CD4-positive, alpha-beta T cell treated with Interleukin-6 for 4 hours (primary cell): Measurements from ENCODE around the gene RBSN.
"Not testable (repeated sequence)": the region's sequence is repeated elsewhere in the genome, so short reads cannot be mapped to it uniquely, and the experiment has no call there.

Source experiments
- DNase-seq: peaks from one replicate; pipeline ENCODE4 v3.0.0-alpha.2; 2020; ENCODE audit warnings: mixed read lengths

Gene RBSN

DNA sequence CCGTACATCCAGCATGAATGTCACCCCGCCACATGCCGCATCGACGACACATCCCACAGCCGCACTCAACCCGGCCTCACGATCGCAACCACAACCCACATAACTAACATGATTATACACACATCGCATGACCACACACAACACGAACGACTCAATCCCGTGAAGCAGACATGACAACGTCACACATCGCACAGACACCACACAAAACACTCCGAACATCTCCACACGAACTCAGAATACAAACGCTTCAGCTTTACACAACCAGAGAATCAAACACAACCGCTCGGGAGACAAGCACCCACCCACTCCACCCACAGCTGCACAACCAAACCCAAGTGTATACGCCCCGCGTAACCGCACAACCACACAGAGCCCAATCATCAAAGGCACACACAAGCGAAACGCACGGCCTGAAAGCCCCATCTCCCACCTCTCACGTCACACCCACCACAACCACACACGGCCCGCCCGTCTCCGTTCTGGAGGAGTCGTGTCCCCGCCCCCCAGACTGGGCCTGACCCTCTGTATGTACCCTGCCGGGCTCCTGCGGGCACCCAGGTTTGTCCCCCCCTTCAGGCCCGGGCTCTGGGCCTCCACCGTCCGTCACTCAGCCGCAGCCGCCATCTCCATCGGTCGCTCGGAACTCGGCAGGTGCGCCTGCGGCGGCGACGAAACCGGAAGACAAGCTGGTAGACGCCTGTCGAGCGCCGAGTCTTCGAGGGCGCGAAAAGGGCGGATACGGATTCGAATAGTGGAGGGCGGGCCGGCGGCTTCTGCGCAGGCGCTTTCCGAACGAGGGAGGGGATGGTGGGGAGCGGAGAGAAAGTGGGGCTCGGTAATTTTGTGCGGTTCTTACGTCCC lies at the start of gene RBSN:
RBSN (minus strand) TSS at position 646 of the 861 bp plus-strand sequence. CDS start 3,028 bp downstream, outside the sequence.
- DNase-seq, result peak; percentile 95

DNA sequence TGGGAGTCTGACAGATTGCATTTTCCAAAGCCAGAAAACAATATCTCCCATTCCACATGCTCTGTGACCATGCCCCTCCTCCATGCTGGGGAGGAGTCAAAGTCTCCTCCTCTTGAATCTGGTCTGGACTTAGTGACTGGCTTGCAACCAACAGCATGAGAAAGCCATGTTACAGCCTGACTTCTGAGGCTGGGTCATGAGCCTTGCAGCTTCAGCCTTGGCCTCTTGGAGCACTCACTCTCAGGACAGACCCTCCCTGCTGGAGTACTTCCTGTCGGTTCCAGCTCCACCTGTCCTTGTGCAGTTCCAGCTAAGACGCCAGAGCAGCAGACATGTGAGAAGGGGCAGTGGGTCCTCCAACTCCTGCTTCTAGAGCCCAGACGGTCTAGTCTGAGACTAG lies 49.7 kb upstream of the RBSN start:
- no peak for DNase-seq

DNA sequence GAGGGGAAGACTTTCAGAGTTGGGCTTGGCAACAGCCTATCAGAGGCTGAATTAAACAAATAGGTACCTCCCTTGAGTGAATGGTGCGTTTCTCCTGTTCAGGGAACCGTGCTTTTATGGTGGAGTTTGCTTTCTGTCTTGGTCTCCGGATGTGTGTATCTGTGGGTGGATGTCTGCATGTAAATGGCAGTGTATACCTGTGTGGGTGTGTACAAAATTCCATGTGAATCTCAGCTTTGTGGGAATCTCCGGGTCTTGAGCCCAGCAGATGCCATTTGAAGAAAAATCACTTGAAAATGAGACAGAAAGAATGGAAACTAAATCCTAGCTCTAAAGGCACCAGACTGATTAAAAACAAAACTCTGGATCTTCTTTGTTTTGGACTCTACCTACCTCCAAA lies 37.9 kb upstream of the RBSN start:
- not testable (repeated sequence) for DNase-seq

DNA sequence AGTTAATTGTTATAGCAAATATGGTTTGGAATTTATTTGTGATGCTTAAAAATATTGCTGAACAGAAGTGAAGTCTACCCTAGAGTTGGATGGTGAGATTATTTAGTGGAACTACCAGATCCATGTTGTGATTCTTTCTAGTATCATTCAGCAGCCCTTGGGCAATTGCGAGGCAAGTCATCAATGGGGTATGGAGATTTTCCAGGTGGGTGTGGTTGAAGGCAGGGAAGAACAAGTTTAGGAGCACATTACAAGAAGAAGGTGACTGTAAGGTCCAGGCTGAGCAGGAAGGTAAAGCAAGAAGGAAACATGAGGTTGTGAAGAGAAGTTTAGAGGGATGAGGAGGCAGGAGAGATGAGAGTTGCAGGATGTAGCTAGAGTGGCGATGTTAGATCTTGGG lies 36.0 kb upstream of the RBSN start:
- not testable (repeated sequence) for DNase-seq

DNA sequence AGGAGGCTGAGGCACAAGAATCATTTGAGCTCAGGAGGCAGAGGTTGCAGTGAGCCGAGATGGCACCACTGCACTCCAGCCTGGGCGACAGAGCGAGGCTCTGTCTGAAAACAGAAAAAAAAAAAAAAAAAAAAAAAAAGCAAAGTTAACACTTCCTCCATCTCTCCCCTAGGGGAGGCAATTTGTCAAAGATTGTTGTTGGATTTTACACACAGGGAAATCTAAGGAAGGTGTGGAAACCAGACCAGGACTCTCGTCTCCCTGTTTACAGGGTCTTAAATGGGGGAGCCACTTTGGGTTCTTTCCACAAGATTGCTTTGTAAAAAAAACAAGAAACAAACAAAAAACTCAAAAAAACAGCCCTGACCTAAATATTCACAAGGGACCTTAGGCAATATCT lies 29.5 kb upstream of the RBSN start:
- not testable (repeated sequence) for DNase-seq

DNA sequence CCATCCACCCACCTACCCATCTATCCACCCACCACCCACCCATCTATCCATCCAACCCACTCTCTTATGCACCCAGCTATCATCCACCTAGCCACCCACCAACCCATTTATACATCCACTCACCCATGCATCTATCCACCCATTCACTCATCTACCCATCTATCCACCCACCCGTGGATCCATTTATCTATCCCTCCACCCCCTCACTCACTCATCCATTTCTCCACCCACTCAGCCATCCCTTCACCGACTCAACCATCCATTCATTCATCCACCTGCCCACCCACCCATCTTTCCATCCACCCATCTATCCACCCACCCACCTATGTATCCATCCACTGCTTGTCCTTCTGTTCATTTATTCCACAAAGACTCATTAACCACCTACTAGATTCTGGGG lies 28.0 kb upstream of the RBSN start:
- DNase-seq, result not testable (repeated sequence)

DNA sequence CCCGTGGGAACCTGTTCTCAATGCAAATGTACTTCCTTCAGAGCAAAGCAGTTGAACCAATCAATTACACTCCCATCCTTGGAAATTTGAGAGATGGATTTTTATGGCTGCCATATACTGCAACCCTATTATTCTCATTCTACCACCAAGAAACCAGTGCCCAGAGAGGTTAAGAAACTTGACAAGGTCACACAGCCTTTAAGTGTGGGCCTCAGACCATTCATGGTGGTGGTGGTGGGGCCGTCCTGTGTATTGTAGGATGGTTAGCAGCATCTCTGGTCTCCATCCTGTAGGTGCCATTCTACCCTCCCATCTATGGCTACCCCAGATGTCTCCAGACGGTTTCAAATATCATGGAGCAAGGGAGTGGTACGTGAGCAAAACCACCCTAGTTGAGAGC lies 23.4 kb upstream of the RBSN start:
- no peak for DNase-seq

DNA sequence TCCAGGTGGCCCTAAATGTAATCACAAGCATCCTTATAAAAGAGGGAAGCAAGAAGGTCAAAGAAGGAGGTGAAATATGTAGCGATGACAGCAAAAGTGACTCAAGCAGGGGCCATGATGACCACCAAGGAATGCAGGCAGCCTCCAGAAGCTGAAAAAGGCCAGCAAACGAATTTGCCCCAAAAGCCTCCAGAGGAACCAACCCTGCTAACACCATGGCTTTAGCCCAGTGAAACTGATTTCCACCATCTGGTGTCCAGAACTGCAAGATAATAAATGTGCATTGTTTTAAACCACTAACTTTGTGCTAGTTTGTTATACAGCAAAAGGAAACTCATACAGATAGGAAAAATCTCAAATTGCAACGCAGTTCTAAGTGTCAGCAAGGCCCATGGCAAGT lies 23.0 kb upstream of the RBSN start:
- no peak for DNase-seq

DNA sequence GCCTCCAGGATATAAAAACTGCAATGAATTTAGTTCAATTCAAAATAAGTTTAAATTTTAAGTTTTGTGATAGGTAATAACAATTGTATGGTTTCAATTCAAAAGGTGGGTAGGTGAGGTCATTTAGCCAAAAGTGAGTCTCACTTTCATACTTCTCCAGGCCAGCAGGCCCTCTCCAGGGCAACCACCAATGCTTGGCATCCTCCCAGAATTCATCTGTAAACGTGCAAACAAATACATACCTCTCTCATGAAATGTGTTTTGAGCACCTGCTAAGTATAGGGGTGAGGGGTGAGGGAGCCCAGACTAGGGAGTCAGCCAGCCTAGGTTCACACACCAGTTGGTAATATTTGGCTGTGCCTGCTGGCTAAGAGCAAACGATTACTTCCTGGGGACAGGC lies 22.0 kb upstream of the RBSN start:
- DNase-seq, result no peak

DNA sequence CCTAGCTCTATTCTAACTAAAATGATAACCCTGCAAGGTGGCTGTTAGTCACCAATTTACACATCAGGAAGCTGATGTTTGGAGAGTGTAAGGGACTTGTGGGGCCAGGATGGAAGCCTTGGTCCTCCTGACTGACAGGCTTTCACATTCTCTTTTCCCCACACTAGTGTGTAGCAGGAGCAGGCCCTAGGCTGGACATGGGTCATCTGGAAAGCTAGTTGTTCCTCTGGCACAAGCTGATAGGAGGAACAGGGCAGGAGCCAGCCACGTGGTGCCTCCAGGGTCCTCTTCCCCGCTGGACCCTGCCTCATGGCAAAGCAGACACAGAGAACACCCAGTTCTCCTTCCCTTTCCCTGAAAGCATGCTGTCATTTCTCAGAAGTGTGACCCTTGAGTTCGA lies 18.1 kb upstream of the RBSN start:
- no peak for DNase-seq

DNA sequence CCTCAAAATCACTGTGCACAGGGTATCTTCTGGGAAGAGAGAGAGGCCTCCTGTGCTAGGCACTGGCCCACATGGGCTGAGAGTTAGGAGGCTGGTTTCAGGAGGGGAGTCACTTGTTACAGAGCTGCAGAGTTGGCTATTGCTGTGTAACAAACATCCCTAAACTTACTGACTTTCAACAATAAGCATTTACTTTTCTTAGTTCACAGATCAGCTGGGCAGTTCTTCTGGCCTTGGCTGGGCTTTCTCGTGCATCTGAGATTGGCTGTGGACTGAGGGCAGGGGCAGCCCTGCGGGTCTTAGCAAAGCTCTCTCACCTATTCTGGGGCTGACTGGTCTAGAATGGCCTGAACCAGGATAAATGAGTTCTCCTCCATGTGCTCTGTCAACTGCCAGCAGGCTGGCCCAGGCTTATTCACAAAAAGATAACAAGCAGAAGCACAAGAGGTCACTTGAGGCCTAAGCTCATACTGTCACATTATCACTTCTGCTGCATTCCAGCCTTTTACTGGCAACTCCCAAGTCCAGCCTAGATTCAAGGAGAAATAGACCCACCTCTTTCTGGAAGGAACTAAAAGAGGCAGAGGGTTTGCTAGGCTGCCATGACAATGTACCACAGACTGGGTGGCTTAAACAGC lies 17.2 kb upstream of the RBSN start:
- no peak for DNase-seq

DNA sequence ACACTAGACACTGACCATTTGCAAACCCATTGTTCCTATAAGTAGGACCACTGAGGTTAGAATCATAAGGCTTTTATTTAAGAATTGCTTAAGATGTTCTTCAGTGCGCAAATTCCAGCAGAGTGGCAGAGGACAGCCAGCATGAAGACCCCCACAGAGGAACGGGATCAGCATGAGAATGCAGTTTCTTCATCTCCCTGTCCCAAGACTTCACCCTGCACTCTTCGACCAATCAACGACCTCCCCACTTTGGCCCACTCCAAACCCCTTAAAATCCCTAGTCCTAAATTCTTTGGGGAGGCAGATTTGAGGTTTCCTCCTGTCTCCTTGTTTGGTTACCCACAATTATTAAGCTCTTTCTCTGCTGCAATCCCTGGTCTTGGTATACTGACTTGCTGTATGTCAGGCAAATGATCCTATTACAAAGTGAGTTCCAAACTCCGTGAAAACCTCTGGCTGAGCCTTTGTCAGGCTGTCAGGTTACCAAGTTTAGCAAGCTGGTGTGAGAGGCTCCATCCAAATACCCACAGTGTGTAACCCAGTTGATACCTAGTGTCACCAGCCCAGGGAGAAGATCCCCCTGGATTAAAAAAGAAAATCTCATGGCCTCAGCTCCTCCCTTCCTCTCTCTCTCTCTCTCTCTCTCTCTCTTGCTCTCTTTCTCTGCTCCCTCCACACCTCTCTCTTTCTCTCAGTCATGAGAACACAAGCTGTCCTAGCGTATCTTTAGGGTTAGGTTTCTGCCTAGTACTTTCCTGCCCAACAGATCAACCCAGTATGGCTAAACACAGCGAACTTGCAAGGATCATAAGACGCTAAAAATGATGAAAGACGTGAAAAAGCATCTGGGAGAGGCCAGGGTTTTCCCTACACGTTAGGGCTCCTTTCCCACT lies 15.8 kb upstream of the RBSN start:
- DNase-seq, result no peak

DNA sequence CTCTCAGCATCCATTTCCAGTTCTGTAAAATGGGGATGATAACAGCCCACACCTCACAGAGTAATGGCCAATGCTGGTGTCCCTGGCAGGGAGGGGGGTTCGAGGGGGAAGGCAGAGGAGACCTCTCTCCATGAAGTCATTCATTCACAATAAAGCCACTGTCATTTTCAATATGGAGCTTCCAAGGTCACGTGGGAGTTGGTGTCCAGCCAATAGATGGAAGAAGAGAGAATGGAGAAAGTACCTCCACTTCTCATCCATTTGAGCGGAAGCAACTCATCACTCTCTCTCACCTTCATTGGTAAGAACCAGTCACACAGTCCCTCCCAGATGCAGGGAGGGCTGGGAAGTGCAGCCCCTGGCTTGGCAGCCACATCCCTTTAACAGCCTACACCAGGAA lies 14.9 kb upstream of the RBSN start:
- no peak for DNase-seq

DNA sequence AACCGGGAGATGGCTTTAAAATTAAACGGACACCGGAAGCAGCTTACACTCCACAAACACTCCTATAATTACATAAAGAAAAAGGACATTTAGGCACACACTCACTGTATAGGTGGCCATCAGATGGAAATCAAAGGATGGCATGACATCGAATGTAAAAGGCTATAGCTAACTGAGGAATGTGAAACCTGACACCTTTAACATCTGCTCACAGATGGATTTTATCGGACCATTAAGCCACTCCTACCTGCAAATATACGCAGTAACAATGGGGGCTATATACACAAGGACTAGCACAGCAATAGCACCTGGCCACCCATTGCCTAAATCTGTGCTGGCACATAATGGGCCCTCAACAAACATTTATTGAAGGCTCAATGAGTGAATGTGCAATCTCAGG lies 14.5 kb upstream of the RBSN start:
- no peak for DNase-seq

DNA sequence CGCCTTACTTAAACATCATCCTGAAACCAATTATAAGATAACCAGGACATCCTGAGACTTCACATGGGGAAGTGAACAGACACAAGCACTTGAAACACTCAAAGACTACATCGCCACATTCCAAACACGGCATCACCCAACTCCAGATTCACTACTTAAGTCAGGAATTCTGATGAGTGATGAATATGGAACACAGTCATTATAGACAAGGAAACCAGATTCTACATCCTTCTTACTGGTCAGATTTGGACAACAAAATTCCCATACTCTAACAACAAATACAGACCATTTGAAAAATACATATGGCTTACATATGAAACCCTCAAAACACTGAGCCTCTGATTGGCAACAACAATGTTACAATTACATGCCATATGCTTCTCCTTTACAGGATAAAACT lies 13.1 kb upstream of the RBSN start:
- no peak for DNase-seq

DNA sequence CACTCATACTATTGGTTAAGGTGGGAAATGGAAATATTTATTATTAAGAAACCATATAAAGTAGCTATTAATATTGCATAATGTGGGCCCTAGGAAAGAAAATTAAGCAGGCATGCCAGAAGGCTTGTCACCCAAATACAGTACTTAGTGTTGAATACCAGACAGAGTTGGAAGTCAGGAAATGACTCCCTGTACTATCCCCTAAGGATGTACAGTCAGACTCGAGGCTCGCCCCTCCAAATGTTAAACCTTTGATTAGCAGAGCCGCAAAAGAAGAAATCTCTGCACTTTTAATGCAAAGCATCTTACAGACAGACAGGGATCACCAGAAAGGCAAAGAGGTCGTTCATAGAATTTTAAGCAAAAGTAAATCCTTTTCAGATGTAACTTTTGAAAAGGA lies 11.3 kb upstream of the RBSN start:
- DNase-seq, result no peak

DNA sequence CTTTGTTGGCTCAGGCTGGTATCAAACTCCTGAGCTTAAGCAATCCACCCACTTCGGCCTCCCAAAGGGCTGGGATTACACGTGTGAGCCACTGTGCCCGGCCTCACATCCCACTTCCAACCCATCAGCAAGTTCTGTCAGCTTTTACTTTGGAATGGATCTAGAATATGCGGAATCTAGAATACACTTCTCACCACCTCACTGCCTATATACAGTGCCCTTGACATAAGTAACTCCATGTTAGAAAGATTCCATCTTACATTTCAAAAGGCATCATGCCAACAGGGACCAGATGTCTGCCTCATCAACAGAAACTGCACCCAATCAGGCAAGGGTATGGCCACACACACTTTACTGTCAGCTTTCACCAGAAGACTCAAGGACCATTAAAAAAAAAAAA lies 9.9 kb upstream of the RBSN start:
- no peak for DNase-seq

DNA sequence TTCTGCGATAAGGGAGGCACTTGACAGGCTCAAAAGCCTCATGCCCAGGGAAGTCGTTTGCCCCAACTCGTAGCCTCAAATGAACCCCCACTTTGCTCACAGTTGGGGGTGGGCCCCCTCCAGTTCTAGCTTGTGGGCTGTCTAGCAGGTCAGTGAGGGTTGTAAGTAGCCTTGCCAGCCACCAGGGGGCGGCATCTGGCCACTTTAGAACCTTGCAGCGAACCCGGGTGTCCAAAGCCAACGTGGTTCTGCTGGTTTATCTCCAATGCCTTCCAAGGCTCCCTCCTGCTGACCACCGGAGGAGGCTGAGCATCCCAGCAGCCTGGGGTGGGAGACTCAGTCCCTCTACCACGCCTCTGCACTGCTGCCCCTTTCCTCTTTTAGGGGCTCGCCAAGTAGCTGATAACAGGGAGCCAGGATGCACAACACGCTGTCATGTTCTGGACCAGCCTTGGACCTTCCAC lies 9.2 kb upstream of the RBSN start:
- peak; percentile 83 for DNase-seq

DNA sequence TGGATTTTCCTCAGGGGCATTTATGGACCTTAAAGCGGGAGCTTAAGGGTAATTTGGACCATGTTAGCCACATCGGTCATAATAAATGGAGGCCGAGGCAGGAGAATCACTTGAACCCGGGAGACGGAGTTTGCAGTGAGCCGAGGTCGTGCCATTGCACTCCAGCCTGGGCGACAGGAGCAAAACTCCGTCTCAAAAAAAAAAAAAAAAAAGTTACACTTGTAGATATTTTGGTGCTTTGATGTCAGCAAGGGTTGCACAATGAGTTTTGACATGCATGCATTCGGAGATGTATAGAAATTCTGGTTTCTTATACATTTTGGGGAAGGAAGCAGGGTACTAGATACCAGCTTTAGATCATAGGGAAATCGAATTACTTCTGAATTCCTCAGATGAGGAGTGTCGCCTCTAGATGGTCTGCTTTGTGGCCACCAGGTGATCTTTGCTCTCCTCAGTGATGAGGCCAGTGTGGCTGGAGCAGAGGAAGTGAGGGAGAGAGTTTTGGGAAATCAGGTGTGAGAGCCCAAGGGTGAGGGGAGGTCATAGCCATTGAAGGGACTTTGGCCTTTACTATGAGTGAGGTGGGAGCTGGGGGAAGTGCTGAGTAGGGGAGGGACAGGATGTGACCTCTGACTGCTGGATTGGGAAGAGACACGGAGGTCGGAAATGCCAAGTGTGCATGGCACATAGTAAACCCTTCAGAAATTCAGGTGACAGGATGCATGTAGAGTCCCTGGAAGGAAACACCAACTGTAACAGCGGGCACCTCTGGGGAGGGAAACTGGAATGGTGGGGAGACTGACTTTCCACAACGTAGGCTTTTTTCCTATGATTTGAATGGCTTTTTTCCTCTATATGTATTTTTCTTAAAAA lies 8.4 kb upstream of the RBSN start:
- DNase-seq, result no peak

DNA sequence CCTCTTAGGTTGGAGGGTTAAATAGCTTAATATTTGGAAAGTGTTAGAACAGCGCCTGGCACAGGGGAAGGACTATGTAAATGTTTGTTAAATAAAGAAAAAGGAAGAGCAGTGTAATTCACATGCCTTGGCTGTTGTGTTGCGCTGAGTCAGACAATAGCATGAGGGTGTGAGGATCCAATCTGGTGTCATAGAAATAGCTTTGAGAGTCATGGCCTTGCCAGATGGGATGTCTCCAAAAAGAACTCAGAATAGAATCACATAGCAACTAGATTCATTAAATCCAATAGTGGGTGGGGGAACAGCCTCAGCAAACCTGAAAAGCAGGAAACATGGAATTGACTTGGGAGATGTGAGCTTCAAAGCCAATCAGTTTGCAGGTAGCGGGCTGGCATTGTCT lies 3.9 kb upstream of the RBSN start:
- DNase-seq, result no peak

DNA sequence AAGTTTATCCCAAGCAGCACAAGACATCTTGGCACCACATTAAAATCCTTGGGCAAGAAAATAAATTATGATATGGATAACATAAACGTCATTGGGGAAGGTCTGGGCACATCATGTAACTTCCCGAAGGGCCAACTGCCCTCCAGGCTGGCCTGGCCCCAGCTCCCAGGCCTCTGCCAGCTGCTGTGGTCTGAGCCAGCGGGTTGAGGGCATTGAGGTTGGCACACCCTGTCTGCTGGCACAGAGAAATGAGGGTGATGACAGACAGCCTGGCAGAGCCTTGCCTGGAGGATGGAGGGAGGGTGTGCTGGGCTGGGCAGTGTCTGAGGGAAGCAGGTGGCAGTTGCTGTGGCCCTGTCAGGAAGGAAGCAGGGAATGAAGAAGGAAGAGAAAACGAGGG lies 3.3 kb upstream of the RBSN start:
- no peak for DNase-seq

DNA sequence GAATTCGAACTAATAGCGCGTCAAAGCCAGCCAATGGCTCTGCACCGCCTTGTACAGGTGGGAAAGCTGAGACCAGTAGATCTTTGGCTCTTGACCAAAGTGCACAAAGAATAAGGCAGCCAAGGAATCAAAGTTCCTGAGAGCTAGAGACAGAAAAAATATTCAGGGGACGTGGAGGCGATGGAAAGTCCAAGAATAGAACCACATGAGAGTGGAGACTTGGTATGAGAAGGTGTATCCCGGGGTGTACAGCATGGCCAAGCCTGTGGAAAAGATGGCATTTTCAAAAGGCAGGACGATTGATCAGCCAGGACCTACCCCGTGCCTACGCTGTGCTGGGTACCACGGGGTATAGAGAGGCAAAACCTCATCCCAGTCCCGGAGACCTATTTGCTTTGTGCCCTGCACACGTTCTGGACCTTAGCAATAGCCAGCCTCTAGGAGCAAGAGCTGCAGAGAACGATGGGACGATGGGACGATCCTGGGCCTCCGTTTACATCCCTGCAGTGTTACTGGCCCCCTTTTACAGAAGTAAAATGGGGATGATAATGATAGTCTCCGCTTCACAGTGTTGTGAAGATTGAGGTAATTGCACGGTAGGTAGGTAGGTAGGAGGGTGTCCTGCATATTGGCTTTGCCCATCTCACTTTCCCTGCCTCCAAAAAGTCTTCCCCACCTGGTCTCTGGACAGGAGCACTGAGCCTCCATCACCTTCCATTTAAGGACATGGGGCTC lies 583 bp upstream of the RBSN start:
- peak; percentile 16 for DNase-seq
